ENCODE data around the gene CMTM7.
"Not testable (repeated sequence)": the region's sequence is repeated elsewhere in the genome, so short reads cannot be mapped to it uniquely, and the experiment has no call there.

CMTM7 gene

DNA sequence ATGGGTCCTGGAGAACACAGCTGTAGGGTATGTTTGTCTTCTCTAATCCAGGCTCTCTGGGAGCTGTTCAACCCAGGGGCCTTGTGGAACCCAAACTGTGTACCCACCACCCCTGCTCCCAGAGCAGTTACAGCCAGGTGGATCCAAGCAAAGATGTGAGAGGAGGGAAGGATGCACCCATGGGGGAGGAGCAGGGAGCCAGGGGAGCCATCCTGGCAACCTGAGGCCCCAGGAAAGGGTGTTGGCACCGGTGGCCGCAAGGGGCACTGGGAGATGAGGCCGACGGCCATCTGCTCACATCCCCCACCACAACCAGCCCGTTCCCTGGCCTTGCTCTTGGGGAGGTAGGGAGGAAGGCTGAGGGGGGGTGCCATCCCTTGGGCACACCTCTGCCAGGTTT is 67.8 kb downstream of the CMTM7 start:
- no peak for DNase-seq (ENCODE audit: low read depth in 2 of 2)

GRCh38 chr3:32460031-32460749 is 68.5 kb downstream of the CMTM7 start:
- peak; percentile 32 to 37 for DNase-seq (ENCODE audit: low read depth in 2 of 2)

- not testable (repeated sequence) for DNase-seq (ENCODE audit: low read depth in 2 of 2)
These were observed 69.3 kb downstream of the CMTM7 start for GRCh38 chr3:32460817-32461496.

GRCh38 chr3:32462191-32462986 is 70.7 kb downstream of the CMTM7 start:
- DNase-seq (ENCODE audit: low read depth in 2 of 2): not testable (repeated sequence)

DNA sequence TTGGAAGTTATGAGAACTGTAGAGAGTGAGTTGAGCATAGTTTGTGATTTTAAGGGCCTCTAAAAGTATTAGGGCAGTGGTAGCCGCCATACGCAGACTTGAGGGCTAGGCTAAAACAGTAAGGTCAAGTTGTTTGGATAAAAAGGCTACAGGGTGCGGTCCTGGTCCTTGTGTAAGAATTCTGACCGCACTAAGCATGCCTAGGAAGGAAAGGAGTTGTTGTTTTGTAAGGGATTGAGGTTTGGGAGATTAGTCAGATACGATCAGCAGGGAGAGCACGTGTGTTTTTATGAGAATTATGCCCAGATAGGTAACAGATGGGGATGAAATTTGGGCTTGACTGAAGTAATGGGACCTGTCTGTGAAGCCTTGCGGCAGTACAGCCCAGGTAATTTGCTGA is 71.8 kb downstream of the CMTM7 start:
- not testable (repeated sequence) for DNase-seq (ENCODE audit: low read depth in 2 of 2)

DNA sequence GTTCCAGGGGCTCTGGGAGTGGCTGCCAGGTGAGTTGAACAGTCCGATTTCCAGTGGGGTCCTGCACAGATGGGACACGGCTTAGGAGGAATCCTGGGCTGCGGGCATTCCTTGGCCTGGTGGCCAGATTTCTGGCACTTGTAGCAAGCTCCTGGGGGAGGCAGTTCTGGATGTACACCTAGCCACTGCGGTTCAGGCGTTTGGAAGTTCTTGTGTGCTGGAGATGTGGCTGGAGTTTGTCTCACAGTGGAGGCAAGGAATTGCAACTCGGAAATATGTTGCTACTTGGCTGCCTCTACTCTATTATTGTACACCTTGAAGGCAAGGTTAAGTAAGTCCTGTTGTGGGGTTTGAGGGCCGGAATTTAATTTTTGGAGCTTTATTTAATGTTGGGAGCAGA is 73.1 kb downstream of the CMTM7 start:
- not testable (repeated sequence) for DNase-seq (ENCODE audit: low read depth in 2 of 2)

GRCh38 chr3:32466808-32467207 is 75.2 kb downstream of the CMTM7 start:
- DNase-seq (ENCODE audit: low read depth in 2 of 2): not testable (repeated sequence)

DNA sequence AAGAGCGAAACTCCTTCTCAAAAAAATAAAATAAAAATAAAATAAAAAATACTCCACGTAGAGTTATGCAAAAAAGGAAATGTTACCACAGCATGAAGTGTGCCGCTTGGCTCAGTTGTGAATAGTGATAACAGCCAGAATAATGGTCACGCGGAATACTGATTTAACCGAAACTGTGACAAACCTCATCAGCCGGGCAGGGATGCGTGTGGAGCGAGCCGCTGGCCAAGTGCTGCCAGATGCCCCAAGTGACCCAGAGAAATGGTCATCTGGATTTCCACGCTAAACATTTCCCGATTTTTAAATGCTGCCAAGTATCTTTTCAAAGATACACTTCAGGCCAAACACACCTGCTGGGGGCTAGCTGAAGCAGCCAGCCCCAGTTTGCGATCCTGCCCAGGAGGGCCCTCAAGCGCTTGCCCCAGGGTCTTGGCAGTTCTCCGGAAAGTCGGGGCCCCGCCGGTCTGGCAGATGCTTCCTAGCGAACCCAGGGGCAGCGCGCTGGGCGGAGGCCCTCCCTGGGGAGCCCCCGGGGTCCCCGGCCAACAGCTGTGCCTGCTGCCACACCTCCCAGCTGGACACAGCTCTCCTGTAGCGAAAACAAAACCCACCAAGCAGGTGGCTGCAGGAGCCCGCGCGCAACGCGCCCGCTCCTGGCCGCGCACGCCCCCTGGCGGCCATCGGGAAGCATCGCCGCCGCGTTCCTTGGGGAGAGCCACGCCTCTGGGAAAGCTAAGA is 75.8 kb downstream of the CMTM7 start:
- DNase-seq (ENCODE audit: low read depth in 2 of 2): peak; percentile 59 to 64

- no peak for DNase-seq (ENCODE audit: low read depth in 2 of 2)
These were observed 77.7 kb downstream of the CMTM7 start for GRCh38 chr3:32469151-32469874.

DNA sequence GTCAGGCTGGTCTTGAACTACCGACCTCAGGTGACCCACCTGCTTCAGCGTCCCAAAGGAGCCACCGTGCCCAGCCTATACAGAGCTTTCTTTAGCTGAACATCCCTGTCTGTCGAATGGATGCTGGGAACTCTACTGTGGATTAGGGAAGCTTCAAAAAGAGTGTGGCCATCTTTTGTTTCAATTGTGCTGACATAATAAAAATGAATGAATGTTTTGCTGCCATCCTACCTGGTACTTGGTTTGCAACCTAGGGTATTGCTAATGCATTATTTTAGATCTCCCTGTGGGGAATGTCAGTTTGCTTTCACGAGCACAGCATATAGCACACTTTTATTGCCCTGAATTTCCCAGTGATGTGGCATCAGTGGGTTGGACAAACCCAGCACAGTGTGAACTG is 78.7 kb downstream of the CMTM7 start:
- no peak for DNase-seq (ENCODE audit: low read depth in 2 of 2)

- no peak for DNase-seq (ENCODE audit: low read depth in 2 of 2)
These were observed 79.6 kb downstream of the CMTM7 start for GRCh38 chr3:32471246-32471645.

GRCh38 chr3:32472151-32472550 is 80.5 kb downstream of the CMTM7 start:
- DNase-seq (ENCODE audit: low read depth in 2 of 2): not testable (repeated sequence)

DNA sequence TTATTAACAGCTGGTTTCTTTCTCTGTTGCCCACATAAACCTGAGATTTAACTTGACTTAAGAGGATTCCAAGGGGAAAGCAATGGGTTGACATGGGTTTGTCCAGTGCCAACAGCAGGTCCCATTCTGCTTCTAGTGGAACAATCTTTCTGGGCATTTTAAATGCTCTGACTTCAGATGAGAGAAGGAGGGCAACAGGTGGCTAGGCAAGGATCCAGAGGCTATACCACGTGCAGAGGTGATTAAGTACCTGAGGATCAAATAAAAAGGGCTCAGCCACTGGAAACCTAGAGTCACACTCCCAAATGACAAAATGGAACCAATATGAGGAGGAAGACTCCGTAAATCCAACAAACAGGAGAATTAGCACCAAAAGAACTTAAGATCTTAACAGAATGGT is 82.5 kb downstream of the CMTM7 start:
- no peak for DNase-seq (ENCODE audit: low read depth in 2 of 2)

DNA sequence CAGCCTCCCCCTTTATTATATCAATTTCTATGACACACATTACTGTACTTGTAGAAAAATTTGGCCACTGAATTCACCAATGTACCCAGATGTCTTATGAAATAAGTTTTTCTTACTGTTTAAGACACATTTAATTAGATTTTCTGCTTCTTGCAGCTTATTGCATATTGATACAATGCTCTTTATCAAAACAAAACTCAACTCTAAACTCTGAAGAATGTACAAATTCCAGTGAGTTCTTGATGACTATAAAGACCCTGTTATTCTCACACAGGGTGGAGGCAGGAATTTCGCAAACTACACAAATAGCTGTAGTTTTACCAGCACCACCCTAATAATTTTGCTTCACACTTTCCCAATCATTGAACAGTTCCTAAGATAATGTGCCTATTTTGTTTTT is 89.0 kb downstream of the CMTM7 start:
- no peak for DNase-seq (ENCODE audit: low read depth in 2 of 2)

- no peak for DNase-seq (ENCODE audit: low read depth in 2 of 2)
These were observed 90.4 kb downstream of the CMTM7 start for GRCh38 chr3:32481791-32482631.

DNA sequence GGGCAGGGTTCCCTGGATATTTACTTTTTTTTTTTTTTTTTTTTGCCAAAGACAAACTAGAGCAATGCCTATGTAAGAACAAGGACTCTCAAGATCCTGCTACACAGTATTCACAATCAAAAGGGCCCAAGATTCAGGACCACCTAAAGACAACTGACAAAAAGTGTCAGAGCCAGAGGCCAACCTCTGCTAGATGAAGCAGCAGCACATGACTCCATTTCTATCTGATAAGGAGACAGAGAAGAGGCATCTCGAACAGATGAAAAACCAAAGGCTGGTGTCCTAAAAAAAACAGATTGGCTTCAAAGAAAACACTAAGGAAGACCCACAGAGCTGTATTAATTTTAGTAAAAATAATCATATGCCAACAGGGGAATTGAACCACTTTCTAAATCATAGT is 91.0 kb downstream of the CMTM7 start:
- DNase-seq (ENCODE audit: low read depth in 2 of 2): no peak

GRCh38 chr3:32483772-32484171 is 92.1 kb downstream of the CMTM7 start:
- DNase-seq (ENCODE audit: low read depth in 2 of 2): no peak

DNA sequence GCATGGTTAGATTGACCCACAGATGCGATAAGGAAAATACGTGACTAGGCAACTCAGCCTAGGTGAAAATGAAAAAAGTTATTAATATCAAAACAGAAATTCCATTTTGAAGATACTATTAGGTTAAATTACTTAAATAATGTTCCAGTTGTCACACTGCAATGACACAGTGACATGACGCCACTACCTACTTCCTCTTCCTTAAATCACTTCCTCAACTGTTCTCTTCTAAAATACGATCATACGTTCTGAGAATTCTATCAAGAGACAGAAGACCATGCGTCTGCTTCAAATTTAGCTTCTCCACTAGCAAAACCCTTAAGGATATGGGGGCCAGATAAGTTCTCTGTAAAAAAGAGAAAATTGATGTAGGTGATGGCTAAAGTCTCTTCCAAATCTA is 92.8 kb downstream of the CMTM7 start:
- no peak for DNase-seq (ENCODE audit: low read depth in 2 of 2)

GRCh38 chr3:32487781-32488473 is 96.3 kb downstream of the CMTM7 start:
- DNase-seq (ENCODE audit: low read depth in 2 of 2): no peak

Data from stimulated activated CD8-positive, alpha-beta memory T cell treated with anti-CD3 and anti-CD28 coated beads, Interleukin-2, amount 100 ng/mL, for 48 hours (primary cell).